HG02571 (cell line): ENCODE results near the gene PLAU.
"Not testable (repeated sequence)": the region's sequence is repeated elsewhere in the genome, so short reads cannot be mapped to it uniquely, and the experiment has no call there.

Source experiments
- ATAC-seq: cut with Tn5 transposase; IDR thresholded peaks from one replicate; pipeline ENCODE4 v1.9.1; 2021; ENCODE audit warnings: mild to moderate bottlenecking, moderate library complexity; ENCODE audit not compliant: unreplicated experiment

PLAU gene

DNA sequence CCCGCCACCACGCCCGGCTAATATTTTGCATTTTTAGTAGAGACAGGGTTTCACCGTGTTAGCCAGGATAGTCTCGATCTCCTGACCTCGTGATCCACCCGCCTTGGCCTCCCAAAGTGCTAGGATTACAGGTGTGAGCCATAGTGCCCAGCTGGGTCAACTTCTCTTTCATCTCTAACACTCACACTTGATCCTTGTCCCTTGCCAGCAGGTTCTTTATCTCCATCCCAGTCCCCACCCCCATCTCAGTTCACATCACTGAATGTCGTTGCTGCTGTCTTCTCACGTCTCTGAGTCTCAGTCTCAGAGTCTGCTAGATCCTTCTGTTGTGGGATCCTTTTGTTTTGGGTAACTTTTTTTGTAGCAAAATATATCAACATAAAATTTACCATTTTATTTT lies 15.6 kb upstream of the PLAU start:
- ATAC-seq: not testable (repeated sequence)

DNA sequence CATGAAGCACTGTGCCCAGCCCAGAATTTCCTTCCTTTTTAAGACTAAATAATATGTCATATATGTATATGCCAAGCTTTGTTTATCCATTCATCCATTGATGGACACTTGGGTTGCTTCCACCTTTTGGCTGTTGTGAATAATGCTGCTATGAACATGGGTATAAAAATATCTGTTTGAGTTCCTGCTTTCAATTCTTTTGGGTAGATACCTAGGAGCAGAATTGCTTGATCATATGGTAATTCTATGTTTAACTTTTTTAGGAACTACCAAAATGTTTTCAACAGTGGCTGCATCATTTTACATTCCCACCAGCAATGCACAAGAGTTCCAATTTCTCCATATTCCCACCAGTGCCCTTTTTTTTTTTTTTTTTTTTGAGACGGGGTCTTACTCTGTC lies 13.2 kb upstream of the PLAU start:
- no peak for ATAC-seq

DNA sequence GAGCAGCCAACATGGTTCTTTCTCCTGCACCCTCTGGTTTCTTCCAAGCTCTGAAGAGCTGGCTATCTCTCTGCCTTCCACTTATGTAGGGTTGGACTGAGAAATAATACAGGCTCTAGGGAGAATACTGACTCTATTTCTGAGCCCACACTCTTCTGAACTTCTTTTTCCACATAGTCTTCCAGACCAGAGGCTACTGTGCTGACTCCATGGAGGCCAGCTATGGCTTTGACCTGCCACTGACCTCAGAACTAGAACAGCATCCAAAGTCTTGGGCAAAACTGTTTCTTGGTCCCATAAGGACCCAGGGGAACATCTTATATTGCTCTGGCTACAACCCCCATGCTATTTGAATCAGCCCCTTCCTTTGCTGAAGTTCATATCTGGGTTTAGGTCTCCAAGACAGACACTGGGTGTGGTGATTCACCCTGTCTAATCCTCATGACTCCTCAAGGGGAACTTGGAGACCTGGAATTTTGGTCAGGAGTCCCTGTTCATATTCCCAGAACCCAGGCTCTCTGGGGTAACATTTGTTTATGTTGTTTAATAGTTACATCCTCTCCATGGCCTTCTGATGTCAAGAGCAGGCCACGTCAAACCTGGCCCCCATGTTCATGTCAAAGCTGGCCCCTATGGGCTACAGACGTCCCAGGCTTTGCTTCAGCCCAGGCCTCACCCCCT lies 12.1 kb upstream of the PLAU start:
- ATAC-seq: no peak

DNA sequence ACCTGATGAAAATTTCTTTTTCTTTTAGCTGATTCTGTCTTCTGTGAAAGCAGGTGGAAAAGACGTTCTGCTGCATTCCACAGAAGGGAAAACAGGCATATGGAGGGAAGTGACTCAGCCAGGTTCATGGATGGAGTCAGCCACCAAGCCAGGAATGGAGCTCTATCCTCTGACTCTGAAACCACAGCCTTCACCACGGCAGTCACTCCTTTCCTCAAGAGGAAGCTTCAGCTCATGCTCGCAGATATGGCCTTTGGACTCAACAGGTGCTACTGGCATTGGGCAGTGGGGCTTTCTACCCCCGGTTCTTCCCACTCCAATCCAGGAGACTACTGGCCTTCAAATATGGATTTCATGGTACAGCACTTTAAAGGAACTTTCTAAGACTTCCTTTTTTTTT lies 11.5 kb upstream of the PLAU start:
- no peak for ATAC-seq

DNA sequence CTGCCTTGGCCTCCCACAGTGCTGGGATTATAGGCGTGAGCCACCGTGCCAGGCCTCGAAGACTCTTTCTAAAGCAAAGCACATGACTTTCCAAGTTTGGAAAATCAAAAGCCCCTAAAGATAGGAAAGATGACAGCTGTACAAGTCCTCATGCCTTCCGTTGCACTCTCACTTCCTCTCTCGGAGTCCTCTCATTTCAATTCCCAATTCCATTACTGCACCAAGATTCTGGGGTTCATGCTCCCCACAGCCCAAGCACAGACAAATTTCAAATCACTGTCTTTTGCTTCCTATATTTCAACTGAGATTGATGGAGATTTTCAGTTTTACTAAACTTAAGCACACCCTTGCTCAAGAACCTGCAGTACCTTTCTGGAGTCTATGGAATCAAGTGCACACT lies 10.9 kb upstream of the PLAU start:
- no peak for ATAC-seq

DNA sequence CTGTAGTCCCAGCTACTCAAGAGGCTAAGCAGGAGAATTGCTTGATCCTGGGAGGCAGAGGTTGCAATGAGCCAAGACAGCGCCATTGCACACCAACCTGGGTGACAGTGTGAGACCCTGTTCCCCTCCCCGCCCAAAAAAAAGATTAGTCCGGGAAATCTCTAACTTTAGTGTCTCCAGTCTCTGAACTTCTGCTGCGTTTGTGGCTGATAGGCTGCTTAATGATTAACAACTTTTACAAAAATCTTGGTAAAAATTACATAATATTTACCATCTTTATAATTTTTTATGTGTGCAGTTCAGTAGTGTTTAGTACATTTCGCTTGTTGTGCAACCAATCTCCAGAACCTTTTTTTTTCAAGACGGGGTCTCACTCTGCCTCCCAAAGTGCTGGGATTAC lies 9.7 kb upstream of the PLAU start:
- ATAC-seq: no peak

DNA sequence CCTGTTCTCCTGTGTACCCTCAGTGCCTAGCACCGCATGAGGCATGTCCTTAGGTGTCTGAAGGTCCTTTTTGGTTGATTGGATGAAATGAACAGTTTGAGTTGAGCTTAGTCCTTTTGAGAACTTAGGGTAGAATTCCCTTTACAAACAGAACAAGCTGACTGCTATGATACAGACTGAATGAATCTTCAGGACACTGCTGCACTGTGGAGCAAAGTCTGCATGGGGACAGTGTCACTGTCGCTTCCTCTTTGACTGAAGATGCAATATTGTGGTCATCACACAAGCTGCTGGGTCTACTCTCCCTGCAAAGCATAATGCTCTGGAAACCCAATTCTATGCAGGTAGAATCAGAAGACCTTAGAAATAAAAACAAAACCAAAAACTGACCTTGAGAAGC lies 8.6 kb upstream of the PLAU start:
- ATAC-seq: no peak

DNA sequence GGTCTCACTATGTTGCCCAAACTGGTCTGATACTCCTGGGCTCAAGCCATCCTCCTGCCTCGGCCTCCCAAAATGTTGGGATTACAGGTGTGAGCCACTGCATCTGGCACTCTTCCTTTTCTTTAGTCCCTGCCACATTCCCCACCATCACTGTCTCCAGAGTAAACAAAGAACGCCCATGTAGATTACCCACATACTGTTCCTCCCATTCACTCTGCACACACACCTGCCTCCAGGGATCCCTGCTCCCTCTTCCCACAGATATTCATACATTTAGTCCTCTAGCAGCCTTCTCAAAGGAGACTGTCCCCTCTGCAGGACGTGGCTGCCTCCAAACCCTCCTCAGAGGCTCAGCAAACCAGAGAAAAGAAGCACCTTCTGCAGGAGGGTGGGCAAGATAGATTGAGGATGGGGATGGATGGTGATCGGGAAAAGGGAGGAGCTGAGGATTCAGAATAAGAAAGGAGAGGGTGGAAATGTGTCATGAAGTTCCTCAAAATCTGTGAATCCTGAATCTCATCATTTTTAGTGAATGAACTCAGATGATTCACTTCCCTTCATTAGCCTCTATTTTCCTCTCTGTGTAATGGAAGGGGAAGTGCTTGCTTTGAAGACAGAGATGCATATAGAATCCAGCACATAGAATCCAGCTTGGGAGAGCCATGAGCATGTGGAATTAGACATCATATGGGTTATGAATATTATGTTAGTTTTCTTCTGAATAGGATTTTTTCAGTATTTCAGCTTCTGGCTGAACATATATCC lies 5.5 kb upstream of the PLAU start:
- ATAC-seq: no peak

DNA sequence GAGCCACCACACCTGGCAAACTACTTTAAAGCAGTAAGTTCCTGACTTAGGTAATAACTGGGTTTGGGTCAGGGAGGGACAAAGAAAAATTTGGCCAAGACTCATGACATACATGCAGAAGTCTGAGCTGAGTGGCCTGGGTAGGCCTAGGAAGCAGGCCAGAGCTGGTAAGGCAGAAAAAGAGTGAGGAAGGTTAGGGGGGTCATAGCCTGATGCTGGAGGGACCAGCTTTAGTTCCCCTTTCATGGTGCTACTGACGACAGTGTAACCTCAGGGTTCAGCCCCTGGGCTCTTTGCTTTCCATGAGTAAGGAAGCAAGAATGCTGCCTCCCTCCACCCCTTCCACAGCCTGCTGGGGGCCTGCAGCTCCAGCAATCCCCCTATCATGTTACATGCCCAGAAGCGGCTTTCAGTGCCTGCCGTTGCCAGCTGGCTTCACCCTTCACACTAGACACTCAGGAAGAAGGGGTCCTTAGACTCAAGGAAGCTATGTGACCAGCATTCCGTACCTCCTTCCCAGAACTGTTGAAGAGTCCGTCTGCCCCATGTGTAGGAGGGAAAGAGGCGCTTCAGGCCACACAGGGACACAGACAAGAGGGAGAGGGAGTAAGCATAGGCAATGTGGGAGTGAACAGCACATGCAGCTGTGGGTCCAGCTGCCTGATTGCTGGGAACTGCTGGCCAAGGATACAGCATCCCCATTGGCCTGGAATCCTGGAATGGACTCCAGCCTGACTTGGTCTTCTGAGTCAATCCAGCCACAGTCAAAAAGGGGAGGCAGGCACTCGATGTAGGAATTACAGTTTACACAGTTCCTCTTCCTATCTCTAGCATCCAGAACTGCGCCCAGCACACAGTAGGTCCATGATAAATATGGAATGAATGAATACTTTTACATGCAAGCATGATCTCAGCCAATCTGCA lies 4.1 kb upstream of the PLAU start:
- no peak for ATAC-seq

DNA sequence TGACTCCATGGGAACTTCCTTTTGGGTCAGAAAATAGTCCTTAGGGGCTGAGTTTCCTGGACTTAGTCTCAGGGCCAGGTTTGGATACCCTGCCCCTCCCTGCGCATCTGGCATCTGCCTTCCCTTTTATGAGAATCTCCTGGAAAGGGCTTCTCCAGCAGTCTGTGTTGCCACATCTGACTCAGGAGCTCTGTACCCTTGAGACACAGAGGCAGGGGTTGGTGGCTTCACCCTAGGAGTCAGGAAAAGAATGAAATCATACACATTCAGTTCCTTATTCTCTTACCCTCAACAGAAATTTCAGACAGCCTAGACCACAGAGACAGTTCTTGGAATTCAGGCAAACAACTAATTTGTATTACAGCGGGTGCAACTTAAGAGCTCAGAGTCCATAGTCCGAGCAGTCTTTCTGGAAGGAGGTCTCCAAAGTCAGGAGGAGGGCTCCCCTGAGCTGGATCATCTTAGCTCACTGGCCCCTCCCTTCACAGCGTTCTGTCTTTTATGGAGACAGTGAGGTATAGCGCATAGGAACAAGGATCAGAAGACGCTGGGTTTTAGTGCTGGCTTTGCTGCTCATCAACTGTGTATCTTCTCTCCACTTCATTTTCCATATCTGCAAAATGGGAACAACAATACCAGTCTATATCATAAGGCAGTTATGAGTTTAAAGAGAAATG lies 3.0 kb upstream of the PLAU start:
- ATAC-seq: no peak

DNA sequence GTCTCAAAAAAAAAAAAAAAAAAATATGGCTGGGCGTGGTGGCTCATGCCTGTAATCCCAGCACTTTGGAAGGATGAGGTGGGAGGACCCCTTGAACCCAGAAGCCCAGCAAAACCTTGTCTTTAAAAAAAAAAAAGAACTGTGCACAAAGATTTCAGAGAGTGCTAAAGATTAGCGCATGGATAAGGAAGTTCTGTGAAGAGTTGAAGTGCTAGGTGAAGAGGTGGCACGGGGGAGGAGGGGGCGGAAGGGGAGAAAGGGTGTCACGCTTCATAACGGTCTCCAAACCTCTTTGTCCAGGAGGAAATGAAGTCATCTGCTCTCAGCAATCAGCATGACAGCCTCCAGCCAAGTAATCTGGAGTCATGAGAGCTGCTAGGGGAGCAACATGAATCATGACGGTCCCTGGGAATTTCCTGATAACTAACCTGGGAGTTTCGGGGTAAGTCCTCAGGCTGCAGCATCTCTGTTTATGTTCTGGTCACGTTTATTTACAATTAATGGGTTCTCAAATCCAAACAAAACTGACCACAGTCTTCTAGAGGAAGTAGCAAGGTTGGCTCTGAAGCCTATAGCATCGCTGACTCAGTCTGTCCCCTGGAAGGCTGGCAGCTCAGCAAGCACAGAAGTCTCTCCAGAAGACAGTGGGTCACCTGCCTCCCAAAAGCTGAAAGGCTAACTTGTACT lies 1.9 kb upstream of the PLAU start:
- ATAC-seq: no peak

DNA sequence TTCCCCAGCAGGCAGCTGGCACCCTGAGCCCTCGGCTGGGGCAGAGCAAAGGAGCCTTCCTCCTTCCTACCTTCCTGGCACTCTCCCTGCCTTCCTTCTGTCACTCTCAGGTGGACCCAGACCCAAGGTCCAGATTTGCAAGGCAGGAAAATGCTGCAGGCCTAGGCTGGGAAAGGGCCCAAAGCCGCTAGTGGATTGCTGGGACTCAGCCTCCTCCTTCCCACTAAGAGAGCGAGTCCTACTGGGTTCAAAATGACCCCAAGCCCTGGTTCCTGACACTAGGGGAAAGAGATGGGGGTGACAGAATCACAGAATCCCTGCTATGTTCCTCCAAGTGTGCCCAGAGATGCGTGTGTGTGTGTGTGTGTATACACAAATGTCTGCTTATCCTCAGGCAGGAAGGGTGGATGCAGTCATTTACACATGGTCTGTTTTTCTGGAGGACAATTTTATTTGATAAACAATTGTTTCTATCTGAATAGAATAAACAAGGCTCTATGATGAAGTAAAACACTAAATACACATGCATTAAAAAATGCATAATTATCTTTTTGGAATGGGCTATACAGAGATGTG lies 1.3 kb upstream of the PLAU start:
- ATAC-seq: no peak

DNA sequence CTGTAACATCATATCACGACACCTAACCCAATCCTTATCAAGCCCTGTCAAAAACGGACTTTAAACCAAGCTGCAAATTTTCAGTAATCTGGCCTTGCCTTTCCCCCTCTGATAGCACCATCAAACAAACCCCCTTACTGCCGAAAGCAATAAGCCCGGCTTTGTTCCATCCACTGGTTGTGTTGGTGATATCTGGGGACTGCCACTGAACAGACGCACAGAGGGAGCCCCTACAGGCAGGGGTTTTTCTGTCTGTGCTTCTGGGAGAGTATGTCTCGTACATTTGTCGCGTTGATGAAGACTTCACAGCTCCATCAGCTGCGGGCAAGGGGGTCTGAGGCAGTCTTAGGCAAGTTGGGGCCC lies 550 bp upstream of the PLAU start:
- ATAC-seq: no peak

DNA sequence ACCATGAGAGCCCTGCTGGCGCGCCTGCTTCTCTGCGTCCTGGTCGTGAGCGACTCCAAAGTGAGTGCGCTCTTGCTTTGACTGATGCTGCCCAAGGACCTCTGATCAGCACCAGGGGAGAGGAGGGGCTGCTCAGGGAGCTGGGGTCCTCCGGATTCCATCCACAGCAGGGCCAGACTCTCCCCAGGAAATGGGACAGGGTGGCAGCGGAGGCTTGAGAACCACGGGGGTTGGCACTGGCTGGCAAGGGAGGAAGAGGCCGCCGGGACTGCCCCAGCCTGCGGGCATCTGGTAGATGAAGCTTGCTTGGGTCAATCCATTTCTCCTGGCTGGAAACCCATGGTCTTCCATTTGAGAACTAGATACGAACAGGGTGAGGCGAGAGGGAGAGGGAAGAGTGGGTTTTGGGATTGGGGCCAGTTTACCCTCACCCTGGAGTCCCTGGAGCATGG lies 647 bp downstream of the PLAU start:
- no peak for ATAC-seq

DNA sequence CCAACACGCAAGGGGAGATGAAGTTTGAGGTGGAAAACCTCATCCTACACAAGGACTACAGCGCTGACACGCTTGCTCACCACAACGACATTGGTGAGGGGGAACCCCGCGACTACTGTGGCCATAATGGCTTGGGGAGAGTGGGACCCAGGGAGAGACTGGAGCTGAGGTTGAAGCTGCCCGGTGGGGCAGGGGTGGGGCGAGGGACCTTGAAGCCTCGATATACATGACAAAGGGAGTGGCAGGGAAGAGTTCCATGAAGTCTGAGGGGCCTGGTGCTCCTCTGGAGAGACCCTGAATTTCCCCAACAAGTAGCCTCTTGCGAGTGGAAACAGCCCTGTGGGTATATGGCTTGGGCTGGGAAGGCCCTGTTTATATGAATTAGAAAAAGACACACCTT lies 3.1 kb downstream of the PLAU start:
- ATAC-seq: no peak

DNA sequence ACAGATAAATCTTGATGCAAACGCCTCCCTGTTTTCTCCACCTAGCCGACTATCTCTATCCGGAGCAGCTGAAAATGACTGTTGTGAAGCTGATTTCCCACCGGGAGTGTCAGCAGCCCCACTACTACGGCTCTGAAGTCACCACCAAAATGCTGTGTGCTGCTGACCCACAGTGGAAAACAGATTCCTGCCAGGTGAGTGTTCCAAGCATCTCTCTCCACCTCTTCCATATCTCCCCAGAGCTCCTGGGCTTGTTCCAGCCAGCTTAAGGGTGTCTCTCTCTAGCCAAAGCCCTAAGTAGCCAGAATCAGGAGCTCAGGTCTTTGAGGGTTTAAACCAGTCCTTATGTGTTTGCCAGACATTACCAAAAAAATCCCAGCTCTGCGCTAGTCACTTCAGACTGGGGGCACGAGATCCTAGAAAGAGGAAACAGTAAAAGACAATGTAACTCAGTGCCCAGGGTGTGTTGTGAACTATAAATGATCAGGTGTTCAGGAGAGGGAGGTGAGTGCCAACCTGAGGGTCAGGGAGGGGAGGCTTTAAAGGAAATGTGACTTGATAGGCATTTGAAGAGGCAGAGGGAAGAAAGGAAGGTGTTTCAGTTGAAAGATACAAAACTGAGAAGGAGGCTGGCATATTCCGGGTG lies 4.4 kb downstream of the PLAU start:
- no peak for ATAC-seq

DNA sequence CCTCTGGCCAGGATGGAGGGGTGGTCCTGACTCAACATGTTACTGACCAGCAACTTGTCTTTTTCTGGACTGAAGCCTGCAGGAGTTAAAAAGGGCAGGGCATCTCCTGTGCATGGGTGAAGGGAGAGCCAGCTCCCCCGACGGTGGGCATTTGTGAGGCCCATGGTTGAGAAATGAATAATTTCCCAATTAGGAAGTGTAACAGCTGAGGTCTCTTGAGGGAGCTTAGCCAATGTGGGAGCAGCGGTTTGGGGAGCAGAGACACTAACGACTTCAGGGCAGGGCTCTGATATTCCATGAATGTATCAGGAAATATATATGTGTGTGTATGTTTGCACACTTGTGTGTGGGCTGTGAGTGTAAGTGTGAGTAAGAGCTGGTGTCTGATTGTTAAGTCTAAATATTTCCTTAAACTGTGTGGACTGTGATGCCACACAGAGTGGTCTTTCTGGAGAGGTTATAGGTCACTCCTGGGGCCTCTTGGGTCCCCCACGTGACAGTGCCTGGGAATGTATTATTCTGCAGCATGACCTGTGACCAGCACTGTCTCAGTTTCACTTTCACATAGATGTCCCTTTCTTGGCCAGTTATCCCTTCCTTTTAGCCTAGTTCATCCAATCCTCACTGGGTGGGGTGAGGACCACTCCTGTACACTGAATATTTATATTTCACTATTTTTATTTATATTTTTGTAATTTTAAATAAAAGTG lies 6.0 kb downstream of the PLAU start:
- ATAC-seq: no peak

DNA sequence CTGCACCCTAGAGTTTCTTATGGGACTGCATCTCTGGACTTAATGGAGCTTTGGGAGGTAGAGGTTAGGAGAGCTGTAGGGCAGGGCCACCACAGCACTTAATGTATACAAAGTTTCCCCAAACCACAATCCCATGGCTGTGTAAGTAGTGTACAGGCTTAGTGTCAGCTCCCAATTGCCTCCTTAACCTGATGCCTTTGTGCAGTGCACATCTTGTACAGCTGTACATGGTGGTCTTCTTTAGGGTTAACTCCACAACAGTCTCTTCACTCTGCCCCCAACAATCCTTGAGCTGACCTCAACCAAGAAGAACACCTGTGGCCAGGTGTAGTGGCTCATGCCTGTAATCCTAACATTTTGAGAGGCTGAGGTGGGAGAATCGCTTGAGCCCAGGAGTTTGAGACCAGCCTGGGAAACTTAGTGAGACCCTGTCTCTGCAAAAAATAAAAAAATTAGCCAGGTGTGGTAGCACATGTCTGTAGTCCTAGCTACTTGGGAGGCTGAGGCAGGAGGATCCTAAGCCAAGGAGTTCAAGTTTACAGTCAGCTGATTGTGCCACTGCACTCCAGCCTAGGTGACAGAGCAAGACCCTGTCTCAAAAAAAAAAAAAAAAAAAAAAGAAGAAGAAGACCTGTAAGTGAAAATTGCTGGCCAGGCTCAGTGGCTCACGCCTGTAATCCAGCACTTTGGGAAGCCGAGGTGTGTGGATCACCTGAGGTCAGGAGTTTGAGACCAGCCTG lies 6.8 kb downstream of the PLAU start:
- no peak for ATAC-seq
